ENCODE results near the gene BHLHE40.

BHLHE40 gene

GRCh38 chr3:4979428-4980228 lies at the start of gene BHLHE40:
BHLHE40 (plus strand) TSS chr3:4979437; CDS start chr3:4979719, 282 bp downstream.
- no peaks in the 10 kb centered on the region for H3K27me3 Mint-ChIP-seq (ENCODE audit: low read depth)
- DNase-seq (ENCODE audit: low spot score), result no peak
- peak within 1 kb of the TSS; percentile 97 for H3K27ac Mint-ChIP-seq
- H3K9me3 Mint-ChIP-seq, result no peaks in the 10 kb centered on the region
- peaks cover 49% of the 10 kb centered on the region for H3K36me3 Mint-ChIP-seq (ENCODE audit: low read depth)
- H3K4me3 Mint-ChIP-seq, result peak within 1 kb of the TSS; percentile 97
- H3K4me1 Mint-ChIP-seq (ENCODE audit: low read depth), result peaks cover 44% of the 10 kb centered on the region

GRCh38 chr3:4930501-4930900 lies 48.7 kb upstream of the BHLHE40 start:
- no peak overlapping the region for H3K27ac Mint-ChIP-seq

GRCh38 chr3:4934050-4934449 lies 45.2 kb upstream of the BHLHE40 start:
- H3K4me3 Mint-ChIP-seq, result no peak overlapping the region
- no peak for DNase-seq (ENCODE audit: low spot score)
- peaks cover 5% of the 10 kb centered on the region for H3K36me3 Mint-ChIP-seq (ENCODE audit: low read depth)
- H3K4me1 Mint-ChIP-seq (ENCODE audit: low read depth), result peaks cover 33% of the 10 kb centered on the region
- H3K9me3 Mint-ChIP-seq, result no peaks in the 10 kb centered on the region
- H3K27ac Mint-ChIP-seq, result no peak overlapping the region
- H3K27me3 Mint-ChIP-seq (ENCODE audit: low read depth), result no peaks in the 10 kb centered on the region

More at GRCh38 chr3:4930501-4930900, 48.7 kb upstream of the BHLHE40 start:
- H3K36me3 Mint-ChIP-seq (ENCODE audit: low read depth), result peaks cover 3% of the 10 kb centered on the region
- H3K9me3 Mint-ChIP-seq, result peaks cover 5% of the 10 kb centered on the region
- H3K4me1 Mint-ChIP-seq (ENCODE audit: low read depth), result peaks cover 46% of the 10 kb centered on the region
- DNase-seq (ENCODE audit: low spot score), result no peak
- no peak overlapping the region for H3K4me3 Mint-ChIP-seq
- no peaks in the 10 kb centered on the region for H3K27me3 Mint-ChIP-seq (ENCODE audit: low read depth)

GRCh38 chr3:4935347-4935746 lies 43.9 kb upstream of the BHLHE40 start:
- Mint-ChIP-seq H3K27ac (peak overlapping the region; percentile 13), H3K4me1 (ENCODE audit: low read depth) (peaks cover 29% of the 10 kb centered on the region), H3K27me3 (ENCODE audit: low read depth) (no peaks in the 10 kb centered on the region), H3K36me3 (ENCODE audit: low read depth) (peaks cover 5% of the 10 kb centered on the region), H3K9me3 (no peaks in the 10 kb centered on the region), H3K4me3 (no peak overlapping the region)
- DNase-seq (ENCODE audit: low spot score), result peak; percentile 12

GRCh38 chr3:4936982-4937614 lies 42.1 kb upstream of the BHLHE40 start:
- Mint-ChIP-seq H3K27me3 (ENCODE audit: low read depth) (no peaks in the 10 kb centered on the region), H3K4me3 (no peak overlapping the region), H3K27ac (no peak overlapping the region), H3K4me1 (ENCODE audit: low read depth) (peaks cover 19% of the 10 kb centered on the region), H3K9me3 (no peaks in the 10 kb centered on the region), H3K36me3 (ENCODE audit: low read depth) (peaks cover 5% of the 10 kb centered on the region)
- no peak for DNase-seq (ENCODE audit: low spot score)

- Mint-ChIP-seq H3K9me3 (no peaks in the 10 kb centered on the region), H3K27me3 (ENCODE audit: low read depth) (no peaks in the 10 kb centered on the region), H3K36me3 (ENCODE audit: low read depth) (peaks cover 5% of the 10 kb centered on the region), H3K4me1 (ENCODE audit: low read depth) (peaks cover 17% of the 10 kb centered on the region), H3K27ac (no peak overlapping the region), H3K4me3 (no peak overlapping the region)
- DNase-seq (ENCODE audit: low spot score), result no peak
These were observed 40.8 kb upstream of the BHLHE40 start for GRCh38 chr3:4938281-4938982.

- H3K4me3 Mint-ChIP-seq, result no peak overlapping the region
- no peaks in the 10 kb centered on the region for H3K9me3 Mint-ChIP-seq
- peaks cover 18% of the 10 kb centered on the region for H3K4me1 Mint-ChIP-seq (ENCODE audit: low read depth)
- peaks cover 5% of the 10 kb centered on the region for H3K36me3 Mint-ChIP-seq (ENCODE audit: low read depth)
- DNase-seq (ENCODE audit: low spot score), result no peak
- no peak overlapping the region for H3K27ac Mint-ChIP-seq
- peaks cover 5% of the 10 kb centered on the region for H3K27me3 Mint-ChIP-seq (ENCODE audit: low read depth)
These were observed 40.0 kb upstream of the BHLHE40 start for GRCh38 chr3:4939276-4939675.

GRCh38 chr3:4940985-4941384 lies 38.3 kb upstream of the BHLHE40 start:
- Mint-ChIP-seq H3K36me3 (ENCODE audit: low read depth) (peaks cover 3% of the 10 kb centered on the region), H3K27ac (no peak overlapping the region), H3K4me1 (ENCODE audit: low read depth) (peaks cover 9% of the 10 kb centered on the region), H3K9me3 (no peaks in the 10 kb centered on the region), H3K27me3 (ENCODE audit: low read depth) (peaks cover 5% of the 10 kb centered on the region), H3K4me3 (no peak overlapping the region)
- DNase-seq (ENCODE audit: low spot score), result no peak

- no peaks in the 10 kb centered on the region for H3K36me3 Mint-ChIP-seq (ENCODE audit: low read depth)
- H3K4me3 Mint-ChIP-seq, result no peak overlapping the region
- no peaks in the 10 kb centered on the region for H3K9me3 Mint-ChIP-seq
- peaks cover 3% of the 10 kb centered on the region for H3K4me1 Mint-ChIP-seq (ENCODE audit: low read depth)
- H3K27ac Mint-ChIP-seq, result no peak overlapping the region
- no peak for DNase-seq (ENCODE audit: low spot score)
- H3K27me3 Mint-ChIP-seq (ENCODE audit: low read depth), result peaks cover 5% of the 10 kb centered on the region
These were observed 35.7 kb upstream of the BHLHE40 start for GRCh38 chr3:4943549-4943948.

GRCh38 chr3:4945324-4945723 lies 33.9 kb upstream of the BHLHE40 start:
- no peak for DNase-seq (ENCODE audit: low spot score)
- no peak overlapping the region for H3K27ac Mint-ChIP-seq
- H3K4me3 Mint-ChIP-seq, result no peak overlapping the region
- H3K4me1 Mint-ChIP-seq (ENCODE audit: low read depth), result peaks cover 3% of the 10 kb centered on the region
- H3K36me3 Mint-ChIP-seq (ENCODE audit: low read depth), result no peaks in the 10 kb centered on the region
- peaks cover 5% of the 10 kb centered on the region for H3K27me3 Mint-ChIP-seq (ENCODE audit: low read depth)
- no peaks in the 10 kb centered on the region for H3K9me3 Mint-ChIP-seq

GRCh38 chr3:4947028-4947427 lies 32.2 kb upstream of the BHLHE40 start:
- H3K4me3 Mint-ChIP-seq, result no peak overlapping the region

GRCh38 chr3:4948395-4948794 lies 30.8 kb upstream of the BHLHE40 start:
- Mint-ChIP-seq H3K36me3 (ENCODE audit: low read depth) (no peaks in the 10 kb centered on the region), H3K27me3 (ENCODE audit: low read depth) (peaks cover 5% of the 10 kb centered on the region), H3K9me3 (no peaks in the 10 kb centered on the region), H3K27ac (no peak overlapping the region), H3K4me3 (no peak overlapping the region), H3K4me1 (ENCODE audit: low read depth) (peaks cover 3% of the 10 kb centered on the region)
- no peak for DNase-seq (ENCODE audit: low spot score)

More at GRCh38 chr3:4947028-4947427, 32.2 kb upstream of the BHLHE40 start:
- no peak overlapping the region for H3K27ac Mint-ChIP-seq
- no peak for DNase-seq (ENCODE audit: low spot score)
- H3K36me3 Mint-ChIP-seq (ENCODE audit: low read depth), result no peaks in the 10 kb centered on the region
- H3K27me3 Mint-ChIP-seq (ENCODE audit: low read depth), result peaks cover 5% of the 10 kb centered on the region
- no peaks in the 10 kb centered on the region for H3K9me3 Mint-ChIP-seq
- peaks cover 3% of the 10 kb centered on the region for H3K4me1 Mint-ChIP-seq (ENCODE audit: low read depth)

GRCh38 chr3:4949004-4949403 lies 30.2 kb upstream of the BHLHE40 start:
- Mint-ChIP-seq H3K27me3 (ENCODE audit: low read depth) (peaks cover 2% of the 10 kb centered on the region), H3K4me1 (ENCODE audit: low read depth) (peaks cover 2% of the 10 kb centered on the region), H3K36me3 (ENCODE audit: low read depth) (no peaks in the 10 kb centered on the region), H3K27ac (no peak overlapping the region), H3K9me3 (no peaks in the 10 kb centered on the region), H3K4me3 (no peak overlapping the region)
- no peak for DNase-seq (ENCODE audit: low spot score)

GRCh38 chr3:4949659-4950058 lies 29.6 kb upstream of the BHLHE40 start:
- Mint-ChIP-seq H3K9me3 (no peaks in the 10 kb centered on the region), H3K36me3 (ENCODE audit: low read depth) (no peaks in the 10 kb centered on the region), H3K4me1 (ENCODE audit: low read depth) (no peaks in the 10 kb centered on the region), H3K27ac (no peak overlapping the region), H3K27me3 (ENCODE audit: low read depth) (no peaks in the 10 kb centered on the region), H3K4me3 (no peak overlapping the region)
- no peak for DNase-seq (ENCODE audit: low spot score)

Data from T-helper 2 cell treated with Interferon-gamma antibody and Interleukin-4, amounts not matched to agents 5 μg/mL and 100 μg/mL, for 36 hours (primary cell).